Measurements from ENCODE around the gene OSBPL6. TPM values are rescaled to one million over a fixed set of nuclear protein-coding genes. Genes with fewer than 3 reads are reported as not detected.
A peak's percentile ranks its signal among the peaks of the same experiment; 100 is the strongest.

Gene OSBPL6
- total and polyA plus RNA-seq, 10 of the 15 experiments (the other 5 are each of a cell fraction or from before 2014, with no cell fraction given), result 0.01 to 0.08 (median 0.03) TPM; not detected in 5

GRCh38 chr2:178395295-178395694 lies 201.0 kb downstream of the OSBPL6 start:
- TF ChIP-seq RFX5 (IDR thresholded peaks at IDR 0.05; ENCODE audit: low read depth, low read length), result 0 out of 2 replicates have a peak, but pooled peaks have one; percentile 25
- no peak for TF ChIP-seq RAD51 (IDR thresholded peaks at IDR 0.05)
- no peak for TF ChIP-seq CHD4 (IDR thresholded peaks at IDR 0.05)
- Histone ChIP-seq H4K20me1 (ENCODE audit: control insufficient read depth, insufficient read depth) (no peaks in the 10 kb centered on the region), H3K36me3 (ENCODE audit: control insufficient read depth in 2 of 2, insufficient read depth in 2 of 2, low read length in 1 of 2) (no peaks in the 10 kb centered on the region), H3K79me2 (ENCODE audit: control insufficient read depth, insufficient read depth, low read length) (no peaks in the 10 kb centered on the region), H3K9ac (ENCODE audit: control insufficient read depth, insufficient read depth, low read length) (no peak overlapping the region), H3K27ac (ENCODE audit: control insufficient read depth, insufficient read depth) (no peak overlapping the region), H3K4me3 (no peak overlapping the region), H3K9me3 (replicated peaks; ENCODE audit: control insufficient read depth, insufficient read depth, low read length) (no peaks in the 10 kb centered on the region), H3K4me1 (ENCODE audit: control insufficient read depth, insufficient read depth, low read length) (no peaks in the 10 kb centered on the region), H3K27me3 (replicated peaks in 1 of 2; ENCODE audit: control insufficient read depth in 2 of 2, insufficient read depth in 2 of 2, low read length in 1 of 2) (no peaks in the 10 kb centered on the region), H3K4me2 (ENCODE audit: control insufficient read depth, insufficient read depth) (no peak overlapping the region), H2AFZ (ENCODE audit: control insufficient read depth, low read depth, low read length) (no peak overlapping the region)
- ChIA-PET SMC1A (ENCODE audit: uncharacterized antibody, unreplicated experiment) (interaction anchor here (0.7 to 18.1 kb wide), 7 partner anchors 9 to 283 kb away, joined by 3 to 454 read pairs (median 4); partner anchors contain the start of gene RBM45), CTCF (interaction anchor here (0.7 to 19.4 kb wide), 9 partner anchors 10 to 412 kb away, joined by 3 to 702 read pairs (median 3); partner anchors contain the start of genes PJVK and PRKRA), POLR2A (interaction anchor here (0.5 to 1.9 kb wide), 6 partner anchors 8 to 56 kb away, joined by 3 to 6 read pairs (median 4); partner anchors contain the start of genes PJVK and PRKRA), RAD21 (ENCODE audit: unreplicated experiment) (interaction anchor here (0.7 to 6.3 kb wide), 6 partner anchors 9 to 281 kb away, joined by 3 to 107 read pairs (median 4); no protein-coding TSS in a partner anchor)
- DNase-seq (ENCODE audit: low read depth, low spot score) (no peak), FAIRE-seq (no peak), ATAC-seq (no peak)
- no TSS peak for BruUV-seq (replicated peaks)
- in situ Hi-C loops (cut with MboI), result no loop called here
- 95% methylated on average over 2 of the region's 2 CpGs for WGBS (ENCODE audit: insufficient coverage, insufficient replicate concordance, low lambda C conversion rate, missing lambda C conversion rate)
- intact Hi-C loops (cut with micrococcal nuclease; ENCODE audit: unreplicated experiment), result loop anchor here (5.0 kb wide), 1 partner anchor 283 kb away; the partner anchor contains the start of gene RBM45

- no peak overlapping the region for H3K9ac ChIP-seq (ENCODE audit: control insufficient read depth, insufficient read depth, low read length)
- H3K4me1 ChIP-seq (ENCODE audit: control insufficient read depth, insufficient read depth, low read length), result no peaks in the 10 kb centered on the region
- WGBS (ENCODE audit: insufficient coverage, insufficient replicate concordance, low lambda C conversion rate, missing lambda C conversion rate), result 47% methylated on average over 8 of the region's 8 CpGs
- RAD21 ChIA-PET (ENCODE audit: unreplicated experiment), result interaction anchor here (1.1 to 6.3 kb wide), 4 partner anchors 18 to 281 kb away, joined by 3 to 107 read pairs (median 41); no protein-coding TSS in a partner anchor
- H3K4me2 ChIP-seq (ENCODE audit: control insufficient read depth, insufficient read depth), result no peak overlapping the region
- H3K4me3 ChIP-seq, result no peak overlapping the region
- H3K27me3 ChIP-seq (replicated peaks in 1 of 2; ENCODE audit: control insufficient read depth in 2 of 2, insufficient read depth in 2 of 2, low read length in 1 of 2), result no peaks in the 10 kb centered on the region
- in situ Hi-C loops (cut with MboI), result no loop called here
- no peaks in the 10 kb centered on the region for H3K9me3 ChIP-seq (replicated peaks; ENCODE audit: control insufficient read depth, insufficient read depth, low read length)
- TF ChIP-seq CEBPZ (IDR thresholded peaks at IDR 0.05; ENCODE audit: low read depth, low read length), result no peak
- TF ChIP-seq PAX8 (IDR thresholded peaks at IDR 0.05), result no peak
- no peak for TF ChIP-seq BCL3 (IDR thresholded peaks at IDR 0.05; ENCODE audit: borderline replicate concordance, insufficient read depth, low read depth, low read length, poor library complexity, severe bottlenecking)
- TF ChIP-seq YY1 (IDR thresholded peaks at IDR 0.05; ENCODE audit: low read depth, low read length), result no peak
- no peak for TF ChIP-seq KDM1A (IDR thresholded peaks at IDR 0.05; ENCODE audit: borderline replicate concordance)
- H3K36me3 ChIP-seq (ENCODE audit: control insufficient read depth in 2 of 2, insufficient read depth in 2 of 2, low read length in 1 of 2), result no peaks in the 10 kb centered on the region
- no peak for DNase-seq (ENCODE audit: low read depth, low spot score)
- CTCF ChIA-PET, result interaction anchor here (0.6 to 19.4 kb wide), 10 partner anchors 9 to 285 kb away, joined by 3 to 702 read pairs (median 4); partner anchors contain the start of genes PJVK, PRKRA and RBM45
- no peak overlapping the region for H2AFZ ChIP-seq (ENCODE audit: control insufficient read depth, low read depth, low read length)
- H3K27ac ChIP-seq (ENCODE audit: control insufficient read depth, insufficient read depth), result no peak overlapping the region
- no peaks in the 10 kb centered on the region for H4K20me1 ChIP-seq (ENCODE audit: control insufficient read depth, insufficient read depth)
- FAIRE-seq, result peak; percentile 31
- POLR2A ChIA-PET, result interaction anchor here (0.6 to 1.9 kb wide), 3 partner anchors 8 to 137 kb away, joined by 4 to 6 read pairs (median 4); no protein-coding TSS in a partner anchor
- no TSS peak for BruUV-seq (replicated peaks)
- no peaks in the 10 kb centered on the region for H3K79me2 ChIP-seq (ENCODE audit: control insufficient read depth, insufficient read depth, low read length)
- ATAC-seq, result no peak
- intact Hi-C loops (cut with micrococcal nuclease; ENCODE audit: unreplicated experiment), result loop anchor here (5.0 kb wide), 1 partner anchor 284 kb away; the partner anchor contains the start of gene RBM45
- SMC1A ChIA-PET (ENCODE audit: uncharacterized antibody, unreplicated experiment), result interaction anchor here (0.9 to 18.1 kb wide), 5 partner anchors 9 to 284 kb away, joined by 4 to 454 read pairs (median 10); partner anchors contain the start of gene RBM45
Observed at GRCh38 chr2:178395941-178396570, 201.7 kb downstream of the OSBPL6 start.
